IMR-90 (cell line): ENCODE data around the gene CYTH1. TPM values are rescaled to one million over a fixed set of nuclear protein-coding genes. Genes with fewer than 3 reads are reported as not detected.

Source experiments
- ATAC-seq: fragments of 200-7000 bp; cut with Tn5 transposase; 2 replicates; pipeline ENCODE4 v1.9.1; 2020; ENCODE audit warnings: low read depth, mild to moderate bottlenecking, moderate library complexity
- BruUV-seq: library from RNA; stranded (reverse); fragments of 400-500 nt; replicated peaks from 2 replicates; lab custom pipeline; 2021; lab: Mats Ljungman, UMichigan
- CTCF ChIA-PET: fragments of 300-600 bp; formaldehyde crosslinking; extraction: SDS; loops from one replicate; lab custom pipeline; 2021; ENCODE audit warnings: antibody characterized with exemption; lab: Yijun Ruan, JAX
- POLR2A ChIA-PET: fragments of 300-600 bp; sonication (Branson Sonifier 250); formaldehyde crosslinking; loops from one replicate; lab custom pipeline; 2022; ENCODE audit warnings: antibody characterized with exemption; ENCODE audit not compliant: unreplicated experiment; lab: Charles Lee
- DNase-seq: peaks from one replicate; pipeline ENCODE4 v3.0.0; 2013
- H2AFZ ChIP-seq: replicated peaks from 2 replicates; pipeline ENCODE3; 2013; ENCODE audit warnings: low read length, mild to moderate bottlenecking; ENCODE audit not compliant: poor library complexity
- H2AK5ac ChIP-seq: 2 replicates; pipeline ENCODE4 v1.6.1; 2013; ENCODE audit warnings: low read depth, low read length, inconsistent platforms
- H2AK9ac ChIP-seq: replicated peaks from 2 replicates; pipeline ENCODE3; 2013; ENCODE audit warnings: mild to moderate bottlenecking, low read depth, low read length, moderate library complexity; ENCODE audit not compliant: poor library complexity
- H2BK120ac ChIP-seq: 2 replicates; pipeline ENCODE4 v1.6.1; 2013; ENCODE audit warnings: low read depth, low read length, inconsistent platforms
- H2BK15ac ChIP-seq: 3 replicates; pipeline ENCODE4 v1.6.1; 2013; ENCODE audit warnings: low read depth, low read length, inconsistent platforms
- H2BK20ac ChIP-seq: 2 replicates; pipeline ENCODE4 v1.6.1; 2013; ENCODE audit warnings: low read depth, mild to moderate bottlenecking, inconsistent platforms, low read length, moderate library complexity
- H2BK5ac ChIP-seq: 2 replicates; pipeline ENCODE4 v1.6.1; 2013; ENCODE audit warnings: mild to moderate bottlenecking, low read depth, low read length, inconsistent platforms; ENCODE audit not compliant: poor library complexity, severe bottlenecking
- H3K14ac ChIP-seq: replicated peaks from 2 replicates; pipeline ENCODE4 v1.6.1; 2013; ENCODE audit warnings: low read depth, low read length, inconsistent platforms
- H3K18ac ChIP-seq: 2 replicates; pipeline ENCODE4 v1.6.1; 2013; ENCODE audit warnings: low read depth, low read length, control low read depth
- H3K23ac ChIP-seq: 2 replicates; pipeline ENCODE4 v1.6.1; 2013; ENCODE audit warnings: low read depth, low read length, inconsistent platforms
- H3K27ac ChIP-seq: 2 replicates; pipeline ENCODE4 v1.5.1; 2013; ENCODE audit warnings: mild to moderate bottlenecking, control low read depth, low read length; ENCODE audit not compliant: insufficient read depth
- H3K27me3 ChIP-seq: 2 replicates; pipeline ENCODE4 v1.6.1; 2013; ENCODE audit warnings: low read length; ENCODE audit not compliant: control insufficient read depth, insufficient read depth
- H3K36me3 ChIP-seq: 2 replicates; pipeline ENCODE4 v1.6.1; 2013; ENCODE audit warnings: low read length, mixed read lengths; ENCODE audit not compliant: control insufficient read depth, insufficient read depth
- H3K4ac ChIP-seq: 2 replicates; pipeline ENCODE4 v1.6.1; 2013; ENCODE audit warnings: low read depth, low read length, inconsistent platforms
- H3K4me1 ChIP-seq: 2 replicates; pipeline ENCODE4 v1.6.1; 2013; ENCODE audit warnings: low read length, mixed read lengths; ENCODE audit not compliant: control insufficient read depth, insufficient read depth
- H3K4me2 ChIP-seq: 2 replicates; pipeline ENCODE4 v1.6.1; 2013; ENCODE audit warnings: low read depth, mild to moderate bottlenecking, control low read depth, low read length, moderate library complexity
- H3K4me3 ChIP-seq: 2 replicates; pipeline ENCODE4 v1.5.1; 2013; ENCODE audit warnings: low read depth, mild to moderate bottlenecking, control low read depth, low read length, moderate library complexity; ENCODE audit not compliant: insufficient read depth
- H3K56ac ChIP-seq: 2 replicates; pipeline ENCODE4 v1.6.1; 2013; ENCODE audit warnings: low read length, inconsistent platforms; ENCODE audit not compliant: insufficient read depth; ENCODE audit errors: extremely low read depth
- H3K79me1 ChIP-seq, 2 experiments: 2 replicates each; pipeline ENCODE4 v1.6.1; 2013; ENCODE audit warnings: low read length in 2 of 2, inconsistent platforms in 1 of 2, low read depth in 1 of 2
- H3K9ac ChIP-seq: 2 replicates; pipeline ENCODE4 v1.6.1; 2013; ENCODE audit warnings: low read depth, low read length, control low read depth
- H3K9me1 ChIP-seq: 2 replicates; pipeline ENCODE4 v1.6.1; 2013; ENCODE audit warnings: low read length, inconsistent platforms; ENCODE audit not compliant: insufficient read depth
- H3K9me3 ChIP-seq: 2 replicates; pipeline ENCODE4 v1.6.1; 2013; ENCODE audit warnings: low read length; ENCODE audit not compliant: control insufficient read depth, insufficient read depth
- H4K20me1 ChIP-seq: 2 replicates; pipeline ENCODE4 v1.6.1; 2013; ENCODE audit warnings: low read length, inconsistent platforms; ENCODE audit not compliant: insufficient read depth
- H4K5ac ChIP-seq: 2 replicates; pipeline ENCODE4 v1.6.1; 2013; ENCODE audit warnings: mild to moderate bottlenecking, low read depth, low read length, control low read depth
- H4K8ac ChIP-seq, 2 experiments: 2 replicates each; pipeline ENCODE4 v1.6.1; 2013; ENCODE audit warnings: low read depth in 2 of 2, low read length in 2 of 2, control low read depth in 1 of 2, inconsistent platforms in 1 of 2
- H4K91ac ChIP-seq: 2 replicates; pipeline ENCODE4 v1.6.1; 2013; ENCODE audit warnings: low read depth, low read length, inconsistent platforms; ENCODE audit not compliant: insufficient read depth
- BHLHE40 ChIP-seq: fragments of 150-350 bp; IDR thresholded peaks from 2 replicates; pipeline ENCODE4 v1.6.1; 2016; ENCODE audit warnings: mild to moderate bottlenecking, low read depth, low read length
- CEBPB ChIP-seq: IDR thresholded peaks from 2 replicates; pipeline ENCODE4 v1.6.1; 2012; ENCODE audit warnings: low read depth, low read length, improper control_type of control experiment
- CHD1 ChIP-seq: IDR thresholded peaks from 2 replicates; pipeline ENCODE4 v1.6.1; 2012; ENCODE audit warnings: low read depth, low read length, improper control_type of control experiment
- CTCF ChIP-seq: conservative IDR thresholded peaks from 2 replicates; pipeline ENCODE4 v1.5.1; 2012; ENCODE audit warnings: mild to moderate bottlenecking, low read depth, low read length, improper control_type of control experiment
- FOS ChIP-seq: fragments of 150-350 bp; IDR thresholded peaks from 2 replicates; pipeline ENCODE4 v1.6.1; 2016; ENCODE audit warnings: low read depth, low read length
- MAFK ChIP-seq: IDR thresholded peaks from 2 replicates; pipeline ENCODE4 v1.6.1; 2012; ENCODE audit warnings: low read depth, low read length, improper control_type of control experiment
- MXI1 ChIP-seq: IDR thresholded peaks from 2 replicates; pipeline ENCODE4 v1.6.1; 2012; ENCODE audit warnings: low read depth, mild to moderate bottlenecking, low read length, moderate library complexity, borderline replicate concordance
- NFE2L2 ChIP-seq: fragments of 150-350 bp; IDR thresholded peaks from 2 replicates; pipeline ENCODE4 v1.6.1; 2016; ENCODE audit warnings: low read depth, mild to moderate bottlenecking, low read length
- POLR2A ChIP-seq: IDR thresholded peaks from 2 replicates; pipeline ENCODE4 v1.6.1; 2012; ENCODE audit warnings: mild to moderate bottlenecking, low read depth, low read length
- RAD21 ChIP-seq: IDR thresholded peaks from 2 replicates; pipeline ENCODE4 v1.6.1; 2012; ENCODE audit warnings: low read length, improper control_type of control experiment
- RCOR1 ChIP-seq: IDR thresholded peaks from 2 replicates; pipeline ENCODE4 v1.6.1; 2012; ENCODE audit warnings: mild to moderate bottlenecking, low read length, improper control_type of control experiment; ENCODE audit not compliant: insufficient replicate concordance
- RFX5 ChIP-seq: IDR thresholded peaks from 2 replicates; pipeline ENCODE4 v1.8.0; 2012; ENCODE audit warnings: low read depth, mild to moderate bottlenecking, low read length, moderate library complexity
- SMC3 ChIP-seq: fragments of 150-350 bp; IDR thresholded peaks from 2 replicates; pipeline ENCODE4 v1.6.1; 2016; ENCODE audit warnings: low read depth, mild to moderate bottlenecking, antibody characterized with exemption, low read length, moderate library complexity
- USF2 ChIP-seq: fragments of 150-350 bp; IDR thresholded peaks from 2 replicates; pipeline ENCODE4 v1.6.1; 2017; ENCODE audit warnings: mild to moderate bottlenecking, antibody characterized with exemption, low read length, low read depth
- WGBS, 2 experiments: methylation state at CpG; one replicate each; pipeline versions ENCODE4 v1.1.5 to v1.1.7; 2013; ENCODE audit warnings: missing lambda C conversion rate in 2 of 2; ENCODE audit not compliant: insufficient read length in 1 of 2; ENCODE audit errors: extremely low coverage in 2 of 2; 5-methylcytosine and 5-hydroxymethylcytosine counted together
- dilution Hi-C: fragments of 300-500 bp; cut with HindIII; formaldehyde crosslinking; loops from one replicate; pipeline ENCODE4 v1.14.3; 2018; ENCODE audit warnings: low sequenced_read_pairs; ENCODE audit not compliant: unreplicated experiment
- in situ Hi-C: fragments of 300-500 bp; cut with MboI; formaldehyde crosslinking; loops from 3 replicates; pipeline ENCODE4 v1.14.3; 2019; ENCODE audit warnings: low sequenced_read_pairs, inconsistent platforms, mixed read lengths
- intact Hi-C: fragments of 100-400 bp; cut with micrococcal nuclease; formaldehyde crosslinking; loops from 2 replicates; pipeline ENCODE4 v1.10.0; 2022
- polyA plus RNA-seq, 3 experiments: library from polyadenylated mRNA; depleted of rRNA; stranded (reverse); fragments of >200 nt; gene quantifications; 2 replicates each; pipeline ENCODE4 v1.2.3, GENCODE V29; 2012; ENCODE audit warnings: low replicate concordance in 1 of 3
- total RNA-seq: library from RNA; depleted of rRNA; stranded (reverse); fragments of >200 nt; gene quantifications from 2 replicates; pipeline ENCODE4 v1.2.3, GENCODE V29; 2012
- TF ChIP-seq, protein P1 (sequence below): fragments of 150-350 bp; IDR thresholded peaks from 2 replicates; pipeline ENCODE4 v1.6.1; 2016; ENCODE audit warnings: low read depth, mild to moderate bottlenecking, low read length, moderate library complexity, borderline replicate concordance

CYTH1 gene
- total and polyA plus RNA-seq, 2 of the 4 experiments (the other 2 are of a cell fraction), result 7.9 to 12.4 TPM

DNA sequence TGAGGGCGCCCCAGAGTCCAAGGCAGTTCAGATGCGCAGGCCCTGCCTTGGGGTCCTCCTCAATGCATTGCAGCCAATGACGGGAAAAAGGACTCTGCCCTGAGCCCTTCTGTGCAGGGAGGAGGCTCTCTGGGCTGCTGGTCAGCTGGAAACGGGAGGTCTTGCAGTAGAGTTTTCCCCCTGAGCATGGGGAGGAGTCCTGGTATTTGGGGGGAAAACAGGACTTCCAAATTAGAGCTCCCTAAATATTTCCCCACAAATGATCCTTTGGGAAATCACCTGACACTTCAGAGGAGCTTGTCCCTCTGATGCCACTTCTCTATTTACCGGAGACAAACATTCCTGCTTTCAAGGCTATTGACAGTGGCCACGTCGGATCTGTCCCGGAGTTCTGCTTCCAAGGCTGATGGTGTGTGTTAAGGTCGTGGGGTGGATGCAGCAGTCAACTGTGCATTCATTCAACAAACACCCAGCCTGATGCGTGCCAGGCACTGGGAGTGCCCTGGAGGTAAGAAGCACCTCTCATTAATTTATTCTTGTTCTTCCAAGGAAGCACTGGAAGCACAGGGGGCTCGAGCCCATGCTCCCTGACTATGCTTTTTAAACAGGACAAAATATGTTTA is 131.9 kb downstream of the CYTH1 start:
- no peak overlapping the region for H3K9ac ChIP-seq
- H4K91ac ChIP-seq, result no peak overlapping the region
- no peak overlapping the region for H3K4me3 ChIP-seq
- H3K4me1 ChIP-seq, result no peaks in the 10 kb centered on the region; the same call in 1 of the 2 replicates
- peaks cover 7% of the 10 kb centered on the region for H3K9me3 ChIP-seq
- no peak overlapping the region for H3K14ac ChIP-seq
- H3K27me3 ChIP-seq, result peaks cover 26% of the 10 kb centered on the region
- H3K4ac ChIP-seq, result no peak overlapping the region
- no CpG with 5 or more reads among the region's 11 CpGs for WGBS, 2 experiments
- intact Hi-C loops (no loop called here), in situ Hi-C loops (no loop called here), dilution Hi-C loops (no loop called here)
- ChIA-PET POLR2A (interaction anchor here (0.6 kb wide), 1 partner anchor 82 kb away, joined by 3 read pairs; no protein-coding TSS in a partner anchor), CTCF (no interaction called here)
- H2BK15ac ChIP-seq, result no peak overlapping the region
- TF ChIP-seq SMC3 (no peak), BHLHE40 (no peak), NFE2L2 (no peak), CHD1 (no peak), RFX5 (no peak), RAD21 (no peak), POLR2A (no peak), FOS (no peak), RCOR1 (no peak), MXI1 (no peak), MAFK (no peak), USF2 (no peak), CEBPB (no peak), CTCF (no peak)
- TF ChIP-seq, protein P1, sequence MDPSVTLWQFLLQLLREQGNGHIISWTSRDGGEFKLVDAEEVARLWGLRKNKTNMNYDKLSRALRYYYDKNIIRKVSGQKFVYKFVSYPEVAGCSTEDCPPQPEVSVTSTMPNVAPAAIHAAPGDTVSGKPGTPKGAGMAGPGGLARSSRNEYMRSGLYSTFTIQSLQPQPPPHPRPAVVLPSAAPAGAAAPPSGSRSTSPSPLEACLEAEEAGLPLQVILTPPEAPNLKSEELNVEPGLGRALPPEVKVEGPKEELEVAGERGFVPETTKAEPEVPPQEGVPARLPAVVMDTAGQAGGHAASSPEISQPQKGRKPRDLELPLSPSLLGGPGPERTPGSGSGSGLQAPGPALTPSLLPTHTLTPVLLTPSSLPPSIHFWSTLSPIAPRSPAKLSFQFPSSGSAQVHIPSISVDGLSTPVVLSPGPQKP, result no peak
- H4K8ac ChIP-seq, result no peak overlapping the region
- no peaks in the 10 kb centered on the region for H3K9me1 ChIP-seq
- H2AFZ ChIP-seq, result no peak overlapping the region
- no peak overlapping the region for H2BK120ac ChIP-seq
- no peak overlapping the region for H2AK5ac ChIP-seq
- no peak overlapping the region for H3K4me2 ChIP-seq
- H2AK9ac ChIP-seq, result no peak overlapping the region
- ATAC-seq (no peak), DNase-seq (no peak)
- no peaks in the 10 kb centered on the region for H3K36me3 ChIP-seq
- no peak overlapping the region for H4K5ac ChIP-seq
- no TSS peak for BruUV-seq
- no peak overlapping the region for H3K23ac ChIP-seq
- H3K79me1 ChIP-seq, result no peaks in the 10 kb centered on the region
- no peak overlapping the region for H3K56ac ChIP-seq
- no peak overlapping the region for H2BK5ac ChIP-seq
- H3K27ac ChIP-seq, result no peak overlapping the region
- no peak overlapping the region for H2BK20ac ChIP-seq
- no peaks in the 10 kb centered on the region for H4K20me1 ChIP-seq
- no peak overlapping the region for H3K18ac ChIP-seq
